Stimulated activated CD4-positive, alpha-beta T cell treated with anti-CD3 and anti-CD28 coated beads, Interleukin-15, amount 100 ng/mL, for 1 hour (primary cell): ENCODE data around the gene WFDC2.

Experiments used
- DNase-seq, 2 donors: peaks; one replicate each; pipeline ENCODE4 v3.0.0-alpha.2; 2020; ENCODE audit warnings: low read depth in 1 of 2, low spot score in 1 of 2

The WFDC2 gene

DNA sequence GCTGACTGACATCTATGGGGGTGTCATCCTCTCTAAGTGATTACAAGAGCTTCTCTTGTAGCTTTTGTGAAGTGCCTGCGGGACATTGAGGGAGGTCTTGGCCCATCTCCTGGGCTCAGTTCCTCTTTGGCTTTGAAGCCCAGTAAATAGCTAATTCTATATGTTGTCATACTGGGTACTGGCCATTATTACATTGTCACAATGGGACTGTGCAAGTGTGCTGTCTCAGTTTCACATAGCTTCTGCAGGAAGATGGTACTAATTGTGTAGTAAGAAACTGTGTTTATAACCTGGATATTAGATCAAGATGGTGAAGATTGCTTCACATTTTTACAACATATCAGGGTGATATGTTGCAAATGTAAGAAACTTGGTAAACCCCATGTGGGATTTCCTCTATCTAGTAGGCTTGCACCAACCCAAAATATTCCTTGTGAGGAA is 26.0 kb downstream of the WFDC2 start:
- DNase-seq = no peak

- no peak for DNase-seq
Measured at GRCh38 chr20:45496166-45496565, 26.6 kb downstream of the WFDC2 start.

DNA sequence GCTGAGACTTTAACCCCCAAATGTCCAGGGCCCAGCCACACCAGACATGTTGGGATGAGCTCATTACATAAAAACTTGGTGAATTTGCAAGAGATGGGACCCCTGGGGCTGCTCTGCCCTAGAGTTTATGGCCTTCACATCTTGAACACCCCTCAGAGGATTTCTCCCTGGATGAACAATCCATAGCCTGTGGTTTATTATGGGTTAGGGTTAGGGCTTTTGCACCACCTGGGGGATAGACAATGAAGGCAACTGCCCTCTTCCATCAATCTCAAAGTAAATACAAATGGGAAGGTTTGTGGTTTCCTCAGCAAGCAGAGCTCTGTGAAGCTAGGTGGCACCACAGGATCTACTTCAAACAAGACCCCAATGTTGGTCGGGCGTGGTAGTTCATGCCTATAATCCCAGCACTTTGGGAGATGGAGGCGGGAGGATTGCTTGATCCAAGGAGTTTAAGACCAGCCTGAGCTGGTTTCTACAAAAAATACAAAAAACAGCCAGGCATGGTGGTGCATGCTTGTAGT is 28.5 kb downstream of the WFDC2 start:
- DNase-seq = no peak

GRCh38 chr20:45500022-45500421 is 30.5 kb downstream of the WFDC2 start:
- DNase-seq = no peak

DNA sequence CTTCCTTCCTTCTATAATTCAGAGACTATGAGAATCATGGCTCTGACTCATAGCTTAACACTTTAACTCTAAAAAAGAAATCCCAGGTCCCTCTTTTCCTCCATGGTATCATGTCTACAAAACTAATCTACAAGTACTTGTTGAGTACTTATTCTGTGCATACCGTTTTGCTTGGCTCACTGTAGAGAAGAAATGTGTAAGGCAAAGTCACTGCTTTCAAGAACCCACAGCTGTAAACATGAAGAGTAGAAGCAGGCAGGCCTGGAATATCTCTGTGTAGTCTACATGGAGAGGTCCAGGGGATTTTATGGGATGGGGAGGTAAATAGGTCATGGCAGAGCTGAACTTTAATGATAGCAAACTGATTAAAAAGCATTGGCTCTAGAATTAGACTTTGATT is 32.0 kb downstream of the WFDC2 start:
- no peak for DNase-seq

- no peak for DNase-seq
Measured at GRCh38 chr20:45502561-45502960, 33.0 kb downstream of the WFDC2 start.

DNA sequence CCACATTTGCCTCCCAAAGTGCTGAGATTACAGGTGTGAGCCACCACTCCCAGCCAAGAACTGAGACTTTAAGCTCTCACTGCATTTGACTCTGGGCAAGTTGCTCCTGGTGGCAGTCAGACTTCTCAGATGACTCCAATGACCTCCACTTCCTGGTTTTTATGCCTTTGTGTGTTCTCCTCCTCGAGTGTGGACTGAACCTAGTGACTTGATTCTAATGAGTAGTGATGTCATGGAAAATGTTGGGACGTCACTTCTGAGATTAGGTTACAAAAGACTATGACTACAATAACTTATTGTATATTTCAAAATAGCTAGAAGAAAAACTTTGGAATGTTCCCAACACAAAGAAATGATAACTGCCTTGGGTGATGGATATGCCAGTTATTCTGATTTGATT is 33.9 kb downstream of the WFDC2 start:
- no peak for DNase-seq

GRCh38 chr20:45506398-45506797 is 36.8 kb downstream of the WFDC2 start:
- DNase-seq = no peak

GRCh38 chr20:45507011-45507820 is 37.7 kb downstream of the WFDC2 start:
- no peak for DNase-seq

DNA sequence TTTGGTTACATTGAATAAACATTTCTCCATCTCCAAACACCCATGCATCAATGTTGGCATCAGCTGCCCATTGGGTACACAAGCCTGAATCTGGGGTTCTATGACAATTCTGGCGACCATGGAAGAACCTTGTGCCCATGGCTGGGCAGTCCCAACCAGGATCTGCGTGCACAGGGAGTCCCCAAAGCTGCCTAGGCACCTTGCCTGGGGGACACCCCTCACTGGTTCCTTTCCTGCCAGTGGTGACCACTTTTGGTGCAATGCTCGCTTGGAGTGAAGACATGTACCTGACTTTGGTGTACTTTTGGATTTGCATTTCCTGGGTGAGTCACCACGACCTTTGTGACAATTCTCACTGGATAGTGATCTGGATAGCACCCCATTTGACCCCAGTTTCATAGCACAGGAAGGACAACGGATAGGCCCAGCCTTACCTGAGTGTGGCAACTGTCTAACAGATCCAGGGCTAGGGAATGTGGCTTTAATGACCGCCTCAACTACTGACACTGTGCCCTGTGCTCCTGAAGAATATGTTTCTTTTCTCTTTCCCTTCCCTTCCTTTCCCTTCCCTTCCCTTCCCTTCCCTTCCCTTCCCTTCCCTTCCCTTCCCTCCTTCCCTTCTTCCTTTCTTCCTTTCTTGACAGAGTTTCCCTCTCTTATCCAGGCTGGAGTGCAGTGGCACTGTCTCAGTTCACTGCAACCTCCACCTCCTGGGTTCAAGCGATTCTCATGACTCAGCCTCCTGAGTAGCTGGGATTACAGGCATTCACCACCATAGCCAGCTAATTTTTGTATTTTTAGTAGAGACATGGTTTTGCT is 38.7 kb downstream of the WFDC2 start:
- DNase-seq = no peak

DNA sequence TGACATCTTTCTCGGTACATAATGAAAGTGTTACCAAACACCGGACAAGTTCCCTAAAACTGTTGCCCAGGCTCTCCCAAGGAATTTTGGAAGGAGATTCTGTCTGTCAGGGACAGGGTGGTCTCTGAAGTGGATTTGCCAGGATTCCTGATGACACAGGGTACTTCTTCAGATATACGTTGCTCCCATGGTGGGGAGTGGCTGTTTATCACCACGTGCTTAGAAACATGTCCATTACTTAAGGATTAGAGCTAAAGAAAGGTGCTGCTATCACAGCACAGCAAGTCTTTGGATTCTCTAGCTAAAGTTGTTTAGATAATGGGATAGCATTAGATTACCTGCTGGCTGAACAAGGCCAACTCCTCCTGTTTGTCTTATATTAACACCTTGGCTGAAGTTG is 39.5 kb downstream of the WFDC2 start:
- no peak for DNase-seq

GRCh38 chr20:45510242-45510862 is 40.8 kb downstream of the WFDC2 start:
- DNase-seq = no peak

GRCh38 chr20:45515147-45515913 is 45.8 kb downstream of the WFDC2 start, which contains the start of gene SPINT3:
Gene SPINT3 (minus strand): TSS chr20:45515622. CDS start chr20:45515608, 14 bp downstream.
- no peak for DNase-seq

DNA sequence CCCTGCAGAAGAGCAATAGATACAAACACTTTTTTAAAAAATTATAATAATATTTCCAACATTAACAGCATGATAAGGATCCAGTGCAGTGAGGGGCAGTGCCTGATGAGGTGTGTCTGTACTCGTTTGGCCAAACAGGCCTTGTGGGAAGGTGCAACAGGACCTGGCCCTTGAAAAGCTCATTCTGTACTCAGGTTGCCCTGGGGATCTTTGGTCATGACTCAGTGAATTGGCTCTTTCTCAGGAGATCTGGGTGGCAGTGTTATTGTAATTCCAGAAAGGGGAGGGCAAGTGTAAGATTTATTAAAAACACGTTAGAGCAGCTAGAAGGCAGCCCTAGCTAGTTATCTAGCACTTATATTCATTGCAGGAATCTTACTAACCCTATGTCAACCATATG is 48.7 kb downstream of the WFDC2 start:
- no peak for DNase-seq

- no peak for DNase-seq
Measured at GRCh38 chr20:45523821-45524220, 54.3 kb downstream of the WFDC2 start.

- DNase-seq = no peak
Measured at GRCh38 chr20:45527294-45527693, 57.7 kb downstream of the WFDC2 start.
